Ammon's horn (tissue), 1 donor: Measurements from ENCODE around the gene PDE6C.

Experiments
- DNase-seq: peaks from one replicate; pipeline ENCODE4 v3.0.0-alpha.2; 2016; ENCODE audit warnings: low spot score

The PDE6C gene

GRCh38 chr10:93594518-93594917 is 17.8 kb upstream of the PDE6C start:
- DNase-seq = no peak

DNA sequence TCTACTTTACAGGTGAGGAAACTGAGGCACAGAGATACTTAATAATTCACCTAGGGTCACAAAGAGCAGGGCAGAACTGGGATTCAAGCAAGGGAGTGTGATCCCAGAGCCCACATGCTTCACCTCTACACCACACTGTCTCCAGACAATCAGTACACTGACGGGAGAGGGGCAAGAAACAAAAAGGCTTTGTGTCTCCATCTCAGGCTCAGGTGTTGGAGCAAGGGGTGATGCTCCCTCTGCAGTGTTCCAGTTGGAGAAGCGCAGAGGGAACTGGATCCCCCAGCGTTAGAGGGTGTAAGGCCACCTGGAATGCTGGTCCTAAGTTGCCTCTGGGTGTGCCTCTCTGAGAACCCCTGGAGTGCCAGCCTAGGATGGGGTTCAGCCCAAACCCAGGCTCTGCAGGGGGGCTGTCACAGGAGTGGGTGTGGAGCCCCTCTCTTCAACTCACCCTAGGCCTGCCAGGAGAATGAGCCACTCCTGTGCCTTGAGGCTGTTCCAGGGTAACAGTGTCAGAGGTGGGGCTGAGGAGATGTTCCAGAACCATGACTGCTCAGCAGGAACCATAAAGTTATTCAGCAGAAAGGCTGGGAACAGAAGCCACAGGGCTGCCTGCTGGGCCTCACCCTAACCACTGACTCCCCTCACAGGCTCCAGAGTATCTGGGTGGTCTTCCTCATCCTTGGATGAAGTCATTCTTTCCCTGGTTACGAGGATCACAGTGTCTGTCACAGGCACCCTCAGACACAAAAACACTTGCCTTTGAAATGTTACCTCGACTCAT is 16.8 kb upstream of the PDE6C start:
- no peak for DNase-seq

DNA sequence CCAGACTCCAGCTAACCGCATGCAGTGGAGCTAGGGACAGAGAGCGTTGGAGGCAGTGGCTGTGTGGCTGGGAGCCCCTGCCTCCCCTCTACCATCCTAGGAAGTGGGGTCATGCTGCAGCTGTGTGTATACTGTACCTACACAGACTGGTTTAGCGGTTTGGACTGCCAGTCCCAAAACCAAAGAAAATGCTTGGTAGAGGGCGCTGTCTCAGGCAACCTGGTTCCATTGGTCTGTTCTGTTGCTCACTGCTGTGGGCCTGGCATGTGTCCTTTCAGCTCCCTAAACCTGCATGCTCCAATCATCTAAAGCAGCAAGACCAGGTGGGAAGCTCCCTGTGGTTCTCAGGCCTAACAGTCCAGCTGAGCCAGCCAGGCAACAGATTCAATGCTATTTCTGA is 15.8 kb upstream of the PDE6C start:
- no peak for DNase-seq

- no peak for DNase-seq
Observed at GRCh38 chr10:93597075-93597599, 15.2 kb upstream of the PDE6C start.

- no peak for DNase-seq
Observed at GRCh38 chr10:93598157-93598556, 14.2 kb upstream of the PDE6C start.

- no peak for DNase-seq
Observed at GRCh38 chr10:93599335-93599734, 13.0 kb upstream of the PDE6C start.

GRCh38 chr10:93599778-93600177 is 12.6 kb upstream of the PDE6C start:
- no peak for DNase-seq

- DNase-seq = no peak
Observed at GRCh38 chr10:93600446-93601145, 11.7 kb upstream of the PDE6C start.

DNA sequence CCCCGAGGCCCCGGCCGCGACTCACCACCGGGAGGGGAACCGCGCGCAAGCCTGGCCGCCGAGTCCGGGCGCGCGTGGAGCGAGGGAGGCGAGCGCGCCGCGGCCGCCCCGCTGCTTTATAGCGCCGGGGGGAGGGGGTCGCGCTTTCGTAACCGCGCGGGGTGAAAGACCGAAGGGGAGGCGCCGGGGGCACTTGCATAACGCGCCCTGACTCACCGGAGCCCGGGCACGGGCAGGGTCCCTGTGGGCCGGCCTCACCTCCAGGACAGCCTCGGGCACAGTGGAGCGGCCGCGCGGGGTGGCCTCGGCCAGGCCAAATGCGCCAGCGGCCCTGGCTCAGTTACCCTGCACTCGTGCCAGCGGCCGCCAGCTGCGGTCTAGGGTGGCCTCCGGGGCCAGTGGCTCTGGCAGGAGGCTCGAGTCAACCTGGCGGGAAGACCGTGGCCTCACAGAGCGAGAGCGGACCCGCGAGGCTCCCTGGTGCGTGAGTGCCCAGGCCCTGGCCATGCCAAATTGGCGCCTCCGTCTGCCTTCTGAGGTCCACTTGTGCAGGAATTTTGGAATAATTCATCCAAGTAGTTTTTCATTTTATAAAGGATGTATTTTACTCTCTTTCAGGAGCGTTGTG is 11.1 kb upstream of the PDE6C start, which contains the start of gene RBP4:
Gene RBP4, minus strand, starts transcription at position 90 of the 628 bp plus-strand sequence. CDS start 207 bp downstream, outside the sequence.
- no peak for DNase-seq

DNA sequence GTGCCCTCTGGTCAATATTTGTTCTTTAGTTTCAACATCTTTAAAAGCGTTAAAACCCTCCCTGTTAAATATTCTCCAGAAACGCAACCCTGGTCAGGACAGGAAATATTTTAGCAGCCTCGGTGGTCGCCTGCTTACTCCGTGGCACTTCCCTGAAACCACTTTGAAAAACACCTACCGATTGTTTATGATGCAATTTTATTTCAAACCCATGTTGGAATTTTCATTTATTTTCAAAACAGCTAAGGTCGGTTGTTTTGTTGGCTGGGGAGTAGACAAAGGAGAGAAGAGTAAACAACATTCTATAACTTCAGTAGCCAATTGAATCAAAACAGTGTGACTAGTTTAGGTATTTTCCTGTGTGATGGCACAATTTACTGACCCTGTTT is 10.6 kb upstream of the PDE6C start:
- DNase-seq = no peak

DNA sequence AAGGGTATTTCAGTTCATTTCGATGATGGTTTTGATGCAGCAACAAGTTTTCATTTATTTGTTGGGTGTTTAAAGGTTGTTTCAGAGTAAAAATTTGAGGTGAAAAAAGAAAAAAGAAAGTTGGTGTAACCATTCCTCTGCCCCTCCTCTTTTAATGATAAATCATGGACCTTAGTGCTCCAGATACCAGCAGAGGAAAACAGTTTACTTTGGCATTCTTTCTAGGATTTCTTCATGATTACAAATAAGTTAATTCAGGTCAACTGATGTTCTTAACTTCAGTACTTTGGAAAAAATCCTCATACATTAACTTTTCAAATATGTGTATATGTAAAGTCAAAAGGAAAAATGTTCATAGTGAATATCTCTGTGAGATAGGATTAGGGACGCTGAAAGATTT is 9.3 kb upstream of the PDE6C start:
- DNase-seq = no peak

DNA sequence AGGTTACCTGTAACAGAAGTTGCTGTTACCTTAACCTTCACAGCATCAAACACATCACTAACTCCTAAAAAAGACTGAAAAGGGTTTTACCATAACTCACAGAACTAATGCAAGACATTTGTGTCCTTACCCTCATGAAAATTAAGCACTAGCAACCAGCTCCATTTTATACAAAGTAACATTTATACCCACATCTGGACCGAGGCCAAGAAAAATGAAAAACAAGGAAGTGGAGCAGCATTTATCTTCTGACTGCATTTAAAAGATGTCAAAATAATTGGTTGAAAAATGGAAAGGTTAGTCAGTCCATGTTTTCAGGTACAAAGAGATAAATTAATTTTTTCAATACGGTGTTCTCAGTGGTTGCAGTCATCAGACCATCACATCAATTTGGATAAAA is 8.2 kb upstream of the PDE6C start:
- no peak for DNase-seq

- no peak for DNase-seq
Observed at GRCh38 chr10:93608421-93608820, 3.9 kb upstream of the PDE6C start.

- no peak for DNase-seq
Observed at GRCh38 chr10:93613126-93613525, 789 bp downstream of the PDE6C start.

DNA sequence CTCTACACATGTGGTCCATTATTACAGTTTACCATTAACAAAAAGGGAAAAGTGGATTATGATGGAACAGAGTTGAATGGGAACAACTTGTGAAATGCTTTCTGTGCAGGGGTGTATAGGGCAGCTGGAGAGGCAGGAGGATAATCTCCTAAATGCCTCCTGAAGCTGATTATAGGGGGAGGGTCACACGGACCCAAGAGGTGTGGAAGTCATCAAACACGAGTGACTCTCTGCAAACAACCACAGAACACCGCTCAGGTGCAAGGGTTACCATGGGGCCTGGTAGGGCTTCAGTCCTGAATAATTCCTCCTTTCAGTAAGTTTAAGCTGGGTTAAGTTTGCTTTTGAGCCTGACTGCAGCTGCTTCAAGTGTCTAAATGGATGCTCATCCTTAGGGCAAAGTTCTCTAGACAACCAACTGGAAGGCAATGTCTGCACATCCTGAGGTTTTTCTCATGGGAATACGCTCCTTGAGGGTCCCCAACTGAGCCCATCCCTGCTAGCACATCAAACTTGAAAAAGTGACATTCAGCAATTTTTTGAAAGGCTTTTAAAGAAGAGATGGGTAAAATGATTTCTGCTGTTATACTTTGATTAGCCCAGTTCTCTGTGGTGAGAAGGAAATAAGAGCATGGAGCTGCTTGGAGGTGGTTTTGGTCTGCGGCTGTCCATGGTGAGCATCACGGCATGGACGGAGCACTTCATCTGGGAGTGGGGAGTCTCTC is 1.9 kb downstream of the PDE6C start:
- DNase-seq = no peak

- no peak for DNase-seq
Observed at GRCh38 chr10:93615576-93616235, 3.4 kb downstream of the PDE6C start.

- no peak for DNase-seq
Observed at GRCh38 chr10:93620925-93621324, 8.6 kb downstream of the PDE6C start.

GRCh38 chr10:93622942-93623341 is 10.6 kb downstream of the PDE6C start:
- DNase-seq = no peak

GRCh38 chr10:93628858-93629257 is 16.5 kb downstream of the PDE6C start:
- DNase-seq = no peak

GRCh38 chr10:93629647-93630305 is 17.4 kb downstream of the PDE6C start:
- DNase-seq = no peak
